GM12878 (cell line): ENCODE data around the gene TAC3. TPM values are rescaled to one million over a fixed set of nuclear protein-coding genes. Genes with fewer than 3 reads are reported as not detected.

ENCODE experiments used
- BCL11A ChIP-seq: IDR thresholded peaks from 2 replicates; pipeline ENCODE4 v1.6.1; 2011; ENCODE audit warnings: low read depth, low read length
- EGR1 ChIP-seq, 2 experiments: IDR thresholded peaks; 1 replicate in 1 of 2; 2 replicates in 1 of 2; pipeline ENCODE4 v1.6.1; 2011 to 2012; ENCODE audit warnings: low read depth in 2 of 2, low read length in 2 of 2, borderline replicate concordance in 1 of 2, mild to moderate bottlenecking in 1 of 2, moderate library complexity in 1 of 2
- GABPA ChIP-seq: IDR thresholded peaks from 2 replicates; pipeline ENCODE4 v1.6.1; 2014; ENCODE audit warnings: antibody characterized with exemption, low read depth, mild to moderate bottlenecking, inconsistent platforms
- IKZF1 ChIP-seq: fragments of 450-650 bp; conservative IDR thresholded peaks from 2 replicates; pipeline ENCODE4 v1.6.1; 2017; ENCODE audit warnings: antibody characterized with exemption, mild to moderate bottlenecking
- IRF3 ChIP-seq: fragments of 450-650 bp; IDR thresholded peaks from 2 replicates; pipeline ENCODE4 v1.6.1; 2014; ENCODE audit warnings: mild to moderate bottlenecking
- NFIC ChIP-seq: IDR thresholded peaks from 2 replicates; pipeline ENCODE4 v1.6.1; 2012; ENCODE audit warnings: low read depth, mild to moderate bottlenecking, inconsistent platforms, low read length, moderate library complexity
- NKRF ChIP-seq: fragments of 450-650 bp; conservative IDR thresholded peaks from 2 replicates; pipeline ENCODE4 v1.6.1; 2017; ENCODE audit warnings: mild to moderate bottlenecking, moderate library complexity
- NR2C2 ChIP-seq: IDR thresholded peaks from 2 replicates; pipeline ENCODE4 v1.6.1; 2011; ENCODE audit warnings: borderline replicate concordance, low read depth; ENCODE audit not compliant: control insufficient read depth, insufficient read length
- RAD21 ChIP-seq: IDR thresholded peaks from 2 replicates; pipeline ENCODE4 v1.6.1; 2011; ENCODE audit warnings: mild to moderate bottlenecking, low read depth, low read length, moderate library complexity; ENCODE audit not compliant: insufficient read depth
- SMAD1 ChIP-seq: fragments of 450-650 bp; IDR thresholded peaks from 2 replicates; pipeline ENCODE4 v1.6.1; 2018; ENCODE audit warnings: mild to moderate bottlenecking, low read depth; ENCODE audit not compliant: partially characterized antibody
- SMC3 ChIP-seq: IDR thresholded peaks from 2 replicates; pipeline ENCODE4 v1.6.1; 2011; ENCODE audit warnings: low read length, improper control_type of control experiment, borderline replicate concordance
- SP1 ChIP-seq: IDR thresholded peaks from one replicate; pipeline ENCODE4 v1.6.1; 2011; ENCODE audit warnings: low read depth, low read length
- STAT3 ChIP-seq: IDR thresholded peaks from 2 replicates; pipeline ENCODE4 v1.6.1; 2011; ENCODE audit warnings: low read depth, low read length, improper control_type of control experiment
- TBL1XR1 ChIP-seq: IDR thresholded peaks from 2 replicates; pipeline ENCODE4 v1.6.1; 2012; ENCODE audit warnings: low read depth, low read length, improper control_type of control experiment
- TCF12 ChIP-seq: IDR thresholded peaks from 2 replicates; pipeline ENCODE4 v1.6.1; 2011; ENCODE audit warnings: low read depth, mild to moderate bottlenecking, low read length
- ZZZ3 ChIP-seq: IDR thresholded peaks from 2 replicates; pipeline ENCODE4 v1.6.1; 2011; ENCODE audit warnings: low read depth; ENCODE audit not compliant: control insufficient read depth, insufficient read length
- polyA plus RNA-seq, 11 experiments: library from polyadenylated mRNA; depleted of rRNA in 4 of 11; unstranded in 6 of 11; stranded (reverse) in 5 of 11; fragments of >200 nt; fragmentation: Nextera tagmentation in 4 of 11; fragmentation: Illumina TruSeq in 1 of 11; extraction: Ambion mirVana in 4 of 11; extraction: Trizol in 1 of 11; gene quantifications; 1 replicate in 1 of 11; 2 replicates in 10 of 11; pipeline versions ENCODE4 v1.2.1 to v1.2.3, GENCODE V29; 2011 to 2016; ENCODE audit warnings: inconsistent platforms in 2 of 11, missing spikeins in 2 of 11, low read depth in 1 of 11
- total RNA-seq, 4 experiments: library from RNA; depleted of rRNA in 3 of 4; stranded (reverse); fragments of >200 nt in 3 of 4; fragmentation: Illumina TruSeq in 1 of 4; extraction: Trizol in 1 of 4; gene quantifications; 2 replicates each; pipeline versions ENCODE4 v1.2.1 to v1.2.3, GENCODE V29; 2013 to 2021
- TF ChIP-seq, protein P1 (sequence below): fragments of 450-650 bp; IDR thresholded peaks from 2 replicates; pipeline ENCODE4 v1.6.1; 2016; ENCODE audit warnings: mild to moderate bottlenecking, moderate library complexity, borderline replicate concordance
- TF ChIP-seq, protein P2 (sequence below): fragments of 450-650 bp; IDR thresholded peaks from 2 replicates; pipeline ENCODE4 v1.6.1; 2017; ENCODE audit warnings: antibody characterized with exemption, mild to moderate bottlenecking, moderate library complexity
- TF ChIP-seq, protein P3 (sequence below): IDR thresholded peaks from 2 replicates; pipeline ENCODE4 v1.6.1; 2012; ENCODE audit warnings: low read depth, low read length, improper control_type of control experiment

Gene TAC3
- total and polyA plus RNA-seq, 10 of the 15 experiments (the other 5 are each of a cell fraction or from before 2014, with no cell fraction given): 0.11 to 0.18 (median 0.13) TPM; not detected in 7

- TF ChIP-seq, protein P1, sequence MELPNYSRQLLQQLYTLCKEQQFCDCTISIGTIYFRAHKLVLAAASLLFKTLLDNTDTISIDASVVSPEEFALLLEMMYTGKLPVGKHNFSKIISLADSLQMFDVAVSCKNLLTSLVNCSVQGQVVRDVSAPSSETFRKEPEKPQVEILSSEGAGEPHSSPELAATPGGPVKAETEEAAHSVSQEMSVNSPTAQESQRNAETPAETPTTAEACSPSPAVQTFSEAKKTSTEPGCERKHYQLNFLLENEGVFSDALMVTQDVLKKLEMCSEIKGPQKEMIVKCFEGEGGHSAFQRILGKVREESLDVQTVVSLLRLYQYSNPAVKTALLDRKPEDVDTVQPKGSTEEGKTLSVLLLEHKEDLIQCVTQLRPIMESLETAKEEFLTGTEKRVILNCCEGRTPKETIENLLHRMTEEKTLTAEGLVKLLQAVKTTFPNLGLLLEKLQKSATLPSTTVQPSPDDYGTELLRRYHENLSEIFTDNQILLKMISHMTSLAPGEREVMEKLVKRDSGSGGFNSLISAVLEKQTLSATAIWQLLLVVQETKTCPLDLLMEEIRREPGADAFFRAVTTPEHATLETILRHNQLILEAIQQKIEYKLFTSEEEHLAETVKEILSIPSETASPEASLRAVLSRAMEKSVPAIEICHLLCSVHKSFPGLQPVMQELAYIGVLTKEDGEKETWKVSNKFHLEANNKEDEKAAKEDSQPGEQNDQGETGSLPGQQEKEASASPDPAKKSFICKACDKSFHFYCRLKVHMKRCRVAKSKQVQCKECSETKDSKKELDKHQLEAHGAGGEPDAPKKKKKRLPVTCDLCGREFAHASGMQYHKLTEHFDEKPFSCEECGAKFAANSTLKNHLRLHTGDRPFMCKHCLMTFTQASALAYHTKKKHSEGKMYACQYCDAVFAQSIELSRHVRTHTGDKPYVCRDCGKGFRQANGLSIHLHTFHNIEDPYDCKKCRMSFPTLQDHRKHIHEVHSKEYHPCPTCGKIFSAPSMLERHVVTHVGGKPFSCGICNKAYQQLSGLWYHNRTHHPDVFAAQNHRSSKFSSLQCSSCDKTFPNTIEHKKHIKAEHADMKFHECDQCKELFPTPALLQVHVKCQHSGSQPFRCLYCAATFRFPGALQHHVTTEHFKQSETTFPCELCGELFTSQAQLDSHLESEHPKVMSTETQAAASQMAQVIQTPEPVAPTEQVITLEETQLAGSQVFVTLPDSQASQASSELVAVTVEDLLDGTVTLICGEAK: no peak
- no peak for TF ChIP-seq IRF3
- TF ChIP-seq TBL1XR1: no peak
- no peak for TF ChIP-seq STAT3
- no peak for TF ChIP-seq SMAD1
- peak; percentile 21; the same call in 1 of the 2 replicates for TF ChIP-seq IKZF1
- TF ChIP-seq NFIC: no peak
- TF ChIP-seq RAD21: peak; percentile 50
- TF ChIP-seq, protein P2, sequence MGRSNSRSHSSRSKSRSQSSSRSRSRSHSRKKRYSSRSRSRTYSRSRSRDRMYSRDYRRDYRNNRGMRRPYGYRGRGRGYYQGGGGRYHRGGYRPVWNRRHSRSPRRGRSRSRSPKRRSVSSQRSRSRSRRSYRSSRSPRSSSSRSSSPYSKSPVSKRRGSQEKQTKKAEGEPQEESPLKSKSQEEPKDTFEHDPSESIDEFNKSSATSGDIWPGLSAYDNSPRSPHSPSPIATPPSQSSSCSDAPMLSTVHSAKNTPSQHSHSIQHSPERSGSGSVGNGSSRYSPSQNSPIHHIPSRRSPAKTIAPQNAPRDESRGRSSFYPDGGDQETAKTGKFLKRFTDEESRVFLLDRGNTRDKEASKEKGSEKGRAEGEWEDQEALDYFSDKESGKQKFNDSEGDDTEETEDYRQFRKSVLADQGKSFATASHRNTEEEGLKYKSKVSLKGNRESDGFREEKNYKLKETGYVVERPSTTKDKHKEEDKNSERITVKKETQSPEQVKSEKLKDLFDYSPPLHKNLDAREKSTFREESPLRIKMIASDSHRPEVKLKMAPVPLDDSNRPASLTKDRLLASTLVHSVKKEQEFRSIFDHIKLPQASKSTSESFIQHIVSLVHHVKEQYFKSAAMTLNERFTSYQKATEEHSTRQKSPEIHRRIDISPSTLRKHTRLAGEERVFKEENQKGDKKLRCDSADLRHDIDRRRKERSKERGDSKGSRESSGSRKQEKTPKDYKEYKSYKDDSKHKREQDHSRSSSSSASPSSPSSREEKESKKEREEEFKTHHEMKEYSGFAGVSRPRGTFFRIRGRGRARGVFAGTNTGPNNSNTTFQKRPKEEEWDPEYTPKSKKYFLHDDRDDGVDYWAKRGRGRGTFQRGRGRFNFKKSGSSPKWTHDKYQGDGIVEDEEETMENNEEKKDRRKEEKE: no peak
- TF ChIP-seq EGR1 (IDR thresholded peaks at IDR 0.05; ENCODE audit: borderline replicate concordance in 1 of 2, low read depth in 2 of 2, low read length in 2 of 2): no peak
- TF ChIP-seq NKRF: no peak
- no peak for TF ChIP-seq BCL11A
- TF ChIP-seq SMC3: peak; percentile 30; the same call in 1 of the 2 replicates
- no peak for TF ChIP-seq GABPA
- no peak for TF ChIP-seq NR2C2
- TF ChIP-seq TCF12: 0 out of 2 replicates have a peak, but pooled peaks have one; percentile 27
- TF ChIP-seq ZZZ3: no peak
- peak; percentile 7 for TF ChIP-seq SP1
- TF ChIP-seq, protein P3, sequence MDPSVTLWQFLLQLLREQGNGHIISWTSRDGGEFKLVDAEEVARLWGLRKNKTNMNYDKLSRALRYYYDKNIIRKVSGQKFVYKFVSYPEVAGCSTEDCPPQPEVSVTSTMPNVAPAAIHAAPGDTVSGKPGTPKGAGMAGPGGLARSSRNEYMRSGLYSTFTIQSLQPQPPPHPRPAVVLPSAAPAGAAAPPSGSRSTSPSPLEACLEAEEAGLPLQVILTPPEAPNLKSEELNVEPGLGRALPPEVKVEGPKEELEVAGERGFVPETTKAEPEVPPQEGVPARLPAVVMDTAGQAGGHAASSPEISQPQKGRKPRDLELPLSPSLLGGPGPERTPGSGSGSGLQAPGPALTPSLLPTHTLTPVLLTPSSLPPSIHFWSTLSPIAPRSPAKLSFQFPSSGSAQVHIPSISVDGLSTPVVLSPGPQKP: no peak
Measured at GRCh38 chr12:57031138-57031725, 14.9 kb upstream of the TAC3 start (continued).
